Ishikawa (cell line): ENCODE data around the gene OTOL1.

Experiments
- RAD21 ChIP-seq: IDR thresholded peaks from 2 replicates; pipeline ENCODE4 v1.6.1; 2012; ENCODE audit warnings: low read depth
- TF ChIP-seq, protein P1 (sequence below): IDR thresholded peaks from 2 replicates; pipeline ENCODE4 v1.6.1; 2012; ENCODE audit warnings: low read depth, mild to moderate bottlenecking

DNA sequence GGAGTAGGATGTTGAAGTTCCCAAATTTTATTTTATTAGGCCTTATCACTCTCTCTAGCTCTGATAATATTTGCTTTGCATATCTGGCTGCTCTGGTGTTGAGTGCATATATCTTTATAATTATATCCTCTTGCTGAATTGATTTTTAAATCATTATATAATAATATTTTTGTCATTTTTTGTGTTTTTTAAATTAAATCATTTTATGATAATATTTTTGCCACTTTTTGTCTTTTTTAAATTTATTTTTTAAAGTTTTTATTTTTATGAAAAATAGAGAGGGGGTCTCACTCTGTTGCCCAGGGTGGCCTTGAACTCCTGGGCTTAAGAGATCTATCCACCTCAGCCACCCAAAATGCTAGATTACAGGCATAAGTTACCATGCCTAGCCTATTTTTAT, 34.5 kb upstream of the OTOL1 start:
- TF ChIP-seq, protein P1, sequence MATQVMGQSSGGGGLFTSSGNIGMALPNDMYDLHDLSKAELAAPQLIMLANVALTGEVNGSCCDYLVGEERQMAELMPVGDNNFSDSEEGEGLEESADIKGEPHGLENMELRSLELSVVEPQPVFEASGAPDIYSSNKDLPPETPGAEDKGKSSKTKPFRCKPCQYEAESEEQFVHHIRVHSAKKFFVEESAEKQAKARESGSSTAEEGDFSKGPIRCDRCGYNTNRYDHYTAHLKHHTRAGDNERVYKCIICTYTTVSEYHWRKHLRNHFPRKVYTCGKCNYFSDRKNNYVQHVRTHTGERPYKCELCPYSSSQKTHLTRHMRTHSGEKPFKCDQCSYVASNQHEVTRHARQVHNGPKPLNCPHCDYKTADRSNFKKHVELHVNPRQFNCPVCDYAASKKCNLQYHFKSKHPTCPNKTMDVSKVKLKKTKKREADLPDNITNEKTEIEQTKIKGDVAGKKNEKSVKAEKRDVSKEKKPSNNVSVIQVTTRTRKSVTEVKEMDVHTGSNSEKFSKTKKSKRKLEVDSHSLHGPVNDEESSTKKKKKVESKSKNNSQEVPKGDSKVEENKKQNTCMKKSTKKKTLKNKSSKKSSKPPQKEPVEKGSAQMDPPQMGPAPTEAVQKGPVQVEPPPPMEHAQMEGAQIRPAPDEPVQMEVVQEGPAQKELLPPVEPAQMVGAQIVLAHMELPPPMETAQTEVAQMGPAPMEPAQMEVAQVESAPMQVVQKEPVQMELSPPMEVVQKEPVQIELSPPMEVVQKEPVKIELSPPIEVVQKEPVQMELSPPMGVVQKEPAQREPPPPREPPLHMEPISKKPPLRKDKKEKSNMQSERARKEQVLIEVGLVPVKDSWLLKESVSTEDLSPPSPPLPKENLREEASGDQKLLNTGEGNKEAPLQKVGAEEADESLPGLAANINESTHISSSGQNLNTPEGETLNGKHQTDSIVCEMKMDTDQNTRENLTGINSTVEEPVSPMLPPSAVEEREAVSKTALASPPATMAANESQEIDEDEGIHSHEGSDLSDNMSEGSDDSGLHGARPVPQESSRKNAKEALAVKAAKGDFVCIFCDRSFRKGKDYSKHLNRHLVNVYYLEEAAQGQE, result no peak
- no peak for TF ChIP-seq RAD21
